ENCODE data around the gene TBC1D22A.

The TBC1D22A gene

DNA sequence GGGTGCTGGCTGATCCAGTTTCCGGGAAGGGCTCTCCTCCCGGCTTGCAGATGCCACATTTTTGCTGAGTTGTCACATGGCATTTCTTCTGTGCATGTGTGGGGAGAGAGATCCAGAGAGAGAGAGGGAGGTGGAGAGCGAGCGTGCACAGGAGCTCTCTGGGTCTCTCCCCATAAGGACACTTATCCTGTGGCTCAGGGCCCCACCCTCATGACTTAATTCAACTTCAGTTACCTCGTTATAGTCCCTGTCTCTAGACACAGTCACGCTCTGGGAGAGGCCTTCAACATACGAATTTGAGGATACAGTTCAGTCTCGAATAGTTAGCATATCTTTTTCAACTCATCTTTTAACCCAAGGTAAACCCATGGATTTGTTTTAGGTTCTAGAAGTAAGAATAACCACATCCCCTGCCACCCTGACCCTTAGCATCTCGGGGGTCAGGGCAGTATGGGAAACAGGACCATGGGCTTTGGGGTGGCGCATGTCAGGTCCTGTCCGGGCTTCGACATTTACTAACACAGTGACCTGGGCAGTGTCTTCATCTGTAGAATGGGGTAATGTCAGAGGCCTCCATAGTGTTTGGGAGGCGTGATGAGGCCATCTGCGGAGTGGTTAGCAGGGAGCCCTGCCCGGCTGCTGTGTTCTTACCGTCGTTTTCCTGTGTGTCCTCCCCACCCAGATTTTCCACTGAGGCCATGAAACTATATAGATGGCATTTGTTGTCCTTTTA lies 46.9 kb downstream of the TBC1D22A start:
- TF ChIP-seq, protein P1, sequence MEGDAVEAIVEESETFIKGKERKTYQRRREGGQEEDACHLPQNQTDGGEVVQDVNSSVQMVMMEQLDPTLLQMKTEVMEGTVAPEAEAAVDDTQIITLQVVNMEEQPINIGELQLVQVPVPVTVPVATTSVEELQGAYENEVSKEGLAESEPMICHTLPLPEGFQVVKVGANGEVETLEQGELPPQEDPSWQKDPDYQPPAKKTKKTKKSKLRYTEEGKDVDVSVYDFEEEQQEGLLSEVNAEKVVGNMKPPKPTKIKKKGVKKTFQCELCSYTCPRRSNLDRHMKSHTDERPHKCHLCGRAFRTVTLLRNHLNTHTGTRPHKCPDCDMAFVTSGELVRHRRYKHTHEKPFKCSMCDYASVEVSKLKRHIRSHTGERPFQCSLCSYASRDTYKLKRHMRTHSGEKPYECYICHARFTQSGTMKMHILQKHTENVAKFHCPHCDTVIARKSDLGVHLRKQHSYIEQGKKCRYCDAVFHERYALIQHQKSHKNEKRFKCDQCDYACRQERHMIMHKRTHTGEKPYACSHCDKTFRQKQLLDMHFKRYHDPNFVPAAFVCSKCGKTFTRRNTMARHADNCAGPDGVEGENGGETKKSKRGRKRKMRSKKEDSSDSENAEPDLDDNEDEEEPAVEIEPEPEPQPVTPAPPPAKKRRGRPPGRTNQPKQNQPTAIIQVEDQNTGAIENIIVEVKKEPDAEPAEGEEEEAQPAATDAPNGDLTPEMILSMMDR (IDR thresholded peaks at IDR 0.05; ENCODE audit: low read depth, low read length), result no peak
- DNase-seq (ENCODE audit: low read depth in 2 of 2), result no peak
- no peak overlapping the region for H3K4me3 ChIP-seq (replicated peaks in 1 of 2; ENCODE audit: low read depth in 2 of 2, low read length in 2 of 2)

DNA sequence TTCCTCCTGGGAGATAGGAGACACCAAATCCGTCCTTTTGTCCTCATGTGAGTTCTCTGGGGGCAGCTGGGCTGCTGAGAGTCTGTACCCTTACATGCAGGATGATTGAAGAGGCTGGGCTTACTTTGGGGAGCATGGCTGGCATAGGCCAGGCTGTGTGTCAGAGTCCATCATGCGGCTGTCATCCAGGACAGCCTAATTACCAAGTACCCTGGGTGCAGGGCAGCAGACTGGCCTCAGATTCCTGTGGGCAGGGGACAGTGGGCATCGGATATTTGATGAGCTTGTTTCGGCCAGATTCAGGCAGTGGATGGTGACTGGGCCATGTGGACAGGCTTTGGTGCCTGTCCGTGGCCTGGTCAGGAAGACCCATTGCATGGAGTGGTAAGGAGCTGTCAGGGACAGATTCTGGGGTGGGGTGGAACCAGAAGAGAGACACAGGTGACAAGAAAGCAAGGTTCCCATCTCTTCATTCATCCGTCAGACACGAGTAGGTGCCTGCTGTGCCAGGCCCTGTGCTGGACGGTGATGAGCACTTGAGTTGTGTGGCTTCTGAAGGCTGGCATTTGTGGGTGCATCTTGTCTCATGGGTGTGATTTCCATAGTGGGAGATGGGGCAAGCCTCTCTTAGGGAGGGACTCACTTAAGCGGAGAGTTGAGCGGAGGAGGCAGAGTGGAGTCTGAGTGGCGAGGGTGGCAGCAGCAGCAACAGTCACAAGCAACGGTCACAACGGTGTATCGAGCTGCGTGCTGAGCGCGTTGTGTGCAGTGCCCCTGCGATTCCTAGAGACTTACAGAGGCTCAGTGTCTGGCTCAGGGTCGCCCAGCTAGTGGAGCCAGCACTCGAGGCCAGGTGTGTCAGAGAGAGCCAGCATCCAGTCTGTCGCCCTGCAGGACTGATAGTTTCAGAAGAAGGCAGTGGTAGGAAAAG lies 48.7 kb downstream of the TBC1D22A start:
- TF ChIP-seq, protein P1 (IDR thresholded peaks at IDR 0.05; ENCODE audit: low read depth, low read length), result no peak

GRCh38 chr22:46812034-46812605 lies 49.7 kb downstream of the TBC1D22A start:
- no peak for DNase-seq (ENCODE audit: low read depth in 2 of 2)
- no peak overlapping the region for H3K4me3 ChIP-seq (replicated peaks in 1 of 2; ENCODE audit: low read depth in 2 of 2, low read length in 2 of 2)
- TF ChIP-seq, protein P1 (IDR thresholded peaks at IDR 0.05; ENCODE audit: low read depth, low read length), result no peak

More for the DNA sequence above, 48.7 kb downstream of the TBC1D22A start:
- H3K4me3 ChIP-seq (replicated peaks in 1 of 2; ENCODE audit: low read depth in 2 of 2, low read length in 2 of 2), result no peak overlapping the region
- DNase-seq (ENCODE audit: low read depth in 2 of 2), result no peak

GRCh38 chr22:46812788-46813187 lies 50.3 kb downstream of the TBC1D22A start:
- DNase-seq (ENCODE audit: low read depth in 2 of 2), result no peak
- TF ChIP-seq, protein P1 (IDR thresholded peaks at IDR 0.05; ENCODE audit: low read depth, low read length), result no peak
- H3K4me3 ChIP-seq (replicated peaks in 1 of 2; ENCODE audit: low read depth in 2 of 2, low read length in 2 of 2), result no peak overlapping the region

DNA sequence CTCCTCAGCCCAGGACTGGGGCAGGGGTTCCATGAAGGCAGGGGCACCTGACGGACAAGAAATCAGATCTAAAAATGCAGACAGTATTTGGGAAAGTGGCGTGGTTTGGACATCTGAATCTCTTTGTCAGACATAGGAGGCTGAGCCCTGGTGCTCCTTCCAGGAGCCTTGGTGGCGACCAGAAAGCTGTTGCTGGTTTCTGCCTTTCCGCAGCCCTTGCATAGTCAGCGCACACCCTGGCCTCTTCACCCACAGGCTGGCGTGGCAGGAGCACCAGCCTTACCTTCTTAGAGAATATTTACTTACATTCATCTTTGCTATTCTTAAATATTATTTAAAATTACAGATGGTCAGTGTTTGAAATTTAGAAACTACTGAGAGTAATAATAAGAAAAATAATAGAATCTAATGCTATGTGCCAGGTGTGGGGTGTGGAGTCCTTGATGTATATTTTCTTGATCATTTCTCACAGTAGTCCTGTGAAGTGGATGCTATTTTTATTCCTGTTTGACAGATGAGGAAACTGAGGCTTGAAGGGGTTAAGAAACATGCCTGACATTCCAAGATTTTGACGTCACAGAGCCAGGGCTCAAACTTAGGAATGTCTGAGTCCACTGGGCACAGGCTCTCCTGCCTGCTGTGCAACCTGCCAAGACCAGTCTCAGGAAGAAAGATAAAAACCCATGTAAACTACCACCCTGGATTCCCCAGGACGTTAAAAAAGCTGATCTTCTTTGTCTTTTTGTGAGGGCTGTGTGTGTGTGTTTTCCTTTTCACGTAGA lies 51.6 kb downstream of the TBC1D22A start:
- no peak overlapping the region for H3K4me3 ChIP-seq (replicated peaks in 1 of 2; ENCODE audit: low read depth in 2 of 2, low read length in 2 of 2)
- TF ChIP-seq, protein P1 (IDR thresholded peaks at IDR 0.05; ENCODE audit: low read depth, low read length), result no peak
- DNase-seq (ENCODE audit: low read depth in 2 of 2), result peak; percentile 61 to 78

DNA sequence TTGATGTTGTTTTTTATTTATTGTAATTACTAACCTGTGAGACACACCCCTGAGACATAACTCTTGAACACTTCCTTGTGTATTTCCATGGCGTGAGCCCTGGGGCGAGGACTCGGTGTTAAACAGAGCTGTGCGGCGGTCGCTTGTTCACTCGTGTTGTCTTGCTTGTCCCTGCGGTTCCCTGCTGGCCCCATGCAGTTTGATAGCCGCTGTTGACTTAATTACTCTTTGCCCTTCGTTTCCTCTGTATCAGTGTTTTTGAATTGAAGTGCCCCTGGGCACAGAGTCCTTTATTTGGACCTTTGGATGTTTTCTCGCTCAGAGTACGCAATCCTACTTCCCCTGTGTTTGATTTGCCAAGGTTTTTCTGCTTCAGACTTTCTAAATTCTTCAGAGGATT lies 52.7 kb downstream of the TBC1D22A start:
- no peak overlapping the region for H3K4me3 ChIP-seq (replicated peaks in 1 of 2; ENCODE audit: low read depth in 2 of 2, low read length in 2 of 2)
- DNase-seq (ENCODE audit: low read depth in 2 of 2), result no peak
- TF ChIP-seq, protein P1 (IDR thresholded peaks at IDR 0.05; ENCODE audit: low read depth, low read length), result no peak
